DMS153 treated with DMSO at 0.1 percent for 48 hours (cell line): ENCODE data around the gene HBEGF.

Source experiments
- DNase-seq: peaks from one replicate; lab custom pipeline; 2025; ENCODE audit not compliant: unreplicated experiment; lab: John Stamatoyannopoulos, UW

Gene HBEGF, protein sequence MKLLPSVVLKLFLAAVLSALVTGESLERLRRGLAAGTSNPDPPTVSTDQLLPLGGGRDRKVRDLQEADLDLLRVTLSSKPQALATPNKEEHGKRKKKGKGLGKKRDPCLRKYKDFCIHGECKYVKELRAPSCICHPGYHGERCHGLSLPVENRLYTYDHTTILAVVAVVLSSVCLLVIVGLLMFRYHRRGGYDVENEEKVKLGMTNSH

GRCh38 chr5:140346348-140347221 is at the start of gene HBEGF:
HBEGF (minus strand) TSS chr5:140346603; CDS start chr5:140346328, 275 bp downstream.
- DNase-seq: no peak

DNA sequence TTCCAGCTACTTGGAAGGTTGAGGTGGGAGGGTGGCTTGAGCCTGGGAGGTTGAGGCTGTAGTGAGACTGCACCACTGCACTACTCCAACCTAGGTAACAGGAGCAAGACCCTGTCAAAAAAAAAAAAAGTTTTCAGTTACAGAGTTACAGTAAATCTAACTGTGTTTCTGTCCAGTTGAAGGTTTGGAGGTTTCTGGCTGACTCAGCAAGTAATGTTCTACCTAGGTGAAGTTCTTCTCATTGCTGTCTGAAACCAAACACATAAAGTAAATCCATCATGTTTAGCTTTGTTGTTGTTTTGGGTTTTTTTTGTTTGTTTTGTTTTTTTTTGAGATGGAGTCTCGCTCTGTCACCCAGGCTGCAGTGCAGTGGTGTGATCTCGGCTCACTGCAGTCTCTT is 47.3 kb upstream of the HBEGF start:
- no peak for DNase-seq

- DNase-seq: no peak
These were observed 45.3 kb upstream of the HBEGF start for GRCh38 chr5:140391732-140392131.

GRCh38 chr5:140391312-140391711 is 44.9 kb upstream of the HBEGF start:
- DNase-seq: no peak

DNA sequence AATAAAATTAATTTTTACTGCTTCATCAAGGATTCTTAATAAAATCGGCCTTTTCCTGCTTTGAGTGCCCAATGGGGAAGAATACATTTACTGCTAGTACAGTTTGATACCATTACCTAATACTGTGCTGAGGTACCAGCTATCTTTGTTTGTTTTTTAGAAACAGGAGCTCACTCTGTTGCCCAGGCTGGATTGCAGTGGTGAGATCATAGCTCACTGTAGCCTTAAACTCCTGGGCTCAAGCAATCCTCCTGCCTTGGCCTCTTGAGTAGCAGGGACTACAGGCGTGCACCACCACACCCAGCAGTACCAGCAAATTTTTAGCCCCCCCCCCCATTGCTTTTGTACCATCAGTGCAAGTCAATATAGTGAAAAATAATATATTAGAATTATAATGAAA is 41.6 kb upstream of the HBEGF start:
- no peak for DNase-seq

- DNase-seq: no peak
These were observed 36.9 kb upstream of the HBEGF start for GRCh38 chr5:140383300-140383699.

DNA sequence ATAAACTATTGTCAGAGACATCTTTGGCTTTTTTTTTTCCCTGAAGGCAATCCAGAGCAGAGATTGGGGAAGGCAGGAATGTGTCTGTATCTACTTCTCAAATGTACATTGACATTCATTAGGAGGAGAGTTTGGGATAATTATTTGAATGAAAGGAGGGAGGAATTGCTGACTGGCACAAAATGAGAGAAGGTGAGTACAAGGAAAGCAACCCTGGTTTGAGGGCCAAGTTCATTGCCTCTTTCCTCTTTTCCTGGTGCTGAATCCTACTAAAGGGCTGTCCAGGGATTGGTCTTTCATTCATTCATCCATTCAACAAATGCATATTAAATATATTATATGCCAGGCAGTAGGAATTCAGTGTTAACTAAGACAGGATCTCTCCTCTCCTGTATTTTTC is 36.5 kb upstream of the HBEGF start:
- DNase-seq: no peak

DNA sequence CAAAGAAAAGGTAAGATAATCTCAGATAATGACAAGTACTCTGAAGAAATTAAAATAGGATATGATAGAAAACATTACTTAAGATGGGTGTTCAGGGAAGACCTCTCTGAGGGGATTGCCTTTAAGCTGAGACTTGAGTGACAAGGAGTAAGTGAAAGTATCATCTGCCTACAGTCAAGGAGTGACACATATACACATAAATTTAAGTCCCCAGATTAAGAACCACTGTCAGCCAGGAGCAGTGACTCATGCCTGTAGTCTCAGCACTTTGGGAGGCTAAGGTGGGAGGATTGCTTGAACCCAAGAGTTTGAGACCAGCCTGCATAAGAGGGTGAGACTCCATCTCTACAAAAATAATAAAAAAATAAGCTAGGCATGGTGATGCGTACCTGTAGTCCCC is 35.6 kb upstream of the HBEGF start:
- no peak for DNase-seq

DNA sequence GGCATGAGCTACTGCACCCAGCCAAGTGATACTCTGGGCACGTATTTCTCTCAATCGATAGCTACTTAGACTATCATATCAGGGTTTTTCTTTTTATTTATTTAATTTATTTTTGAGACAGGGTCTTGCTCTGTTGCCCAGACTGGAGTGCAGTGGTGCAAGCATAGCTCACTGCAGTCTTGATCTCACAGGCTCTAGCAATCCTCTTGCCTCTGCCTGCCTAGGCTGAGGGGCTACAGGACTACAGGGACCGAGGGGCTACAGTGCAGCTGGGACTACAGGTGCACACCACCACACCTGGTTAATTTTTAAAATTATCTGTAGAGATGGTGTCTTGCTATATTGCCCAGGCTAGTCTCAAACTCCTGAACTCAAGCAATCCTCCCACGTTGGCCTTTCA is 34.9 kb upstream of the HBEGF start:
- no peak for DNase-seq

DNA sequence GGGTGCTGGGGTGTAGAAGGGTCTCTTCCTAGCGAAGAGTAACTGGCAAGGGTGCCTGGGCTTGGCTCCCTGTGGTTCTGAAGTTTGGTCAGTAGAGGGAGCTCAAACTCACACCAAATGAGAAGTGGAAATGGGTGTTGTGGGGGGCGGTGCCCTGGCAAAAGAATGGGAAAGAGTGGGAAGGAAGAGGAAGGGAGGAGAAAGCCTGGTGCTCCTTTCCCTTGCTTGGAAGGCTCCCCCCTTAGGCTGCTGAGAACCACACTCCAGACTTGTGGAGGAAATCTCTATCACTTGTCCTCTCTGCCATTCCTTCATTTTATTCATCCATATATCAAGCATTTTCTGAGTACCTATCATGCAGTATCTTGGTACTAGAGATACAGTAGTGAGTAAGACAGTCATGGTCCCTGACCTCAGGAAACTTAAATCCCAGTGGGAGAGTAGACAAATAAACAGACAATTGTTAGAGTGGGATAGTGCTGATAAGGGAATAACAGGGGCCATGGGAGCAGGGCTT is 26.6 kb upstream of the HBEGF start:
- DNase-seq: no peak

GRCh38 chr5:140371356-140372151 is 25.2 kb upstream of the HBEGF start:
- DNase-seq: no peak

DNA sequence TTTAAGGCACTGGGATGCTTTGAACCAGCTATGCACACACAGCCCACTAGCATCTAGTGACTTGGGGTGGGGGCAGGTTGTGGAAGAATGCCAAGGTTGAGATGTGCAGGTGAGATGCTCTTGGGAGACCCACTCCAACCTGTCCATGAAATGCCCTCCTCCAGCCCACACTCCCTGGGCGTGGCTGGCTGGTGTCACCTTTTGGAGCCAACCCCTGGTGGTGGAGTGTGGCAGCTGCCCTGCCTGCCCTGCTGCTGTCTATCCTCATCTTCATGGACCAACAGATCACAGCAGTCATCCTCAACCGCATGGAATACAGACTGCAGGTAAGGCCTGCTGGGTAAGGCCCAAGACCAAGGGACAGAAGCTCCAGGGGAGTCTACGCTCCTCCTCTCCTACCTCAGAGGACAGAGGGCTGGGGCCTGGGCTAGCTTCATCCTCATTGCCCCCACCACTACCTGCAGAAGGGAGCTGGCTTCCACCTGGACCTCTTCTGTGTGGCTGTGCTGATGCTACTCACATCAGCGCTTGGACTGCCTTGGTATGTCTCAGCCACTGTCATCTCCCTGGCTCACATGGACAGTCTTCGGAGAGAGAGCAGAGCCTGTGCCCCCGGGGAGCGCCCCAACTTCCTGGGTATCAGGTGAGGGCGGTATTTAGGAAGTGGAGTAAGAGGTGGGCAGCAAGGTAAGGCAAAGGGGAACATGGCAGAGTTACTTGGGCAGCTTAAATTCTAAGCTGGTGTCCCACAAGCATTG is 21.0 kb upstream of the HBEGF start:
- no peak for DNase-seq

GRCh38 chr5:140366589-140367255 is 20.3 kb upstream of the HBEGF start:
- DNase-seq: no peak

- DNase-seq: no peak
These were observed 19.5 kb upstream of the HBEGF start for GRCh38 chr5:140365941-140366340.

DNA sequence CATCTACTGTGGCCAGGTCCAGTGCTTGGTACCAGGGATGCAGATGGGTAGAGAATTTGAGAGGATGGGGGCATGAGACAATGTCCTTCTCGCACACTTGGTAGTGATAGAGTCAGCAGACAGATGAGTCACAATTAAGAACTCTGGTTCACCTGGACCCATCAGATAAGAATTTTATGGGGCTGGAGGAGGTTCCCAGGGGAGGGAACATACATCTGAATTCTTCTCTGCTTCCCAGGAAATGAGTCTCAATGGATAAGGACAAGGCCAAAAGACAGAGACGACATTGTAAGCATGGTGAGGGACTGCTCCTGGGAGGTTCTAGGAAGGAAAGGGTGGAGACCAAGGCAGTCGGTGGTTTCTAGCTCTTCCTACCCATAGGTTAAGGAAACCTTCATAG is 18.9 kb upstream of the HBEGF start:
- no peak for DNase-seq

DNA sequence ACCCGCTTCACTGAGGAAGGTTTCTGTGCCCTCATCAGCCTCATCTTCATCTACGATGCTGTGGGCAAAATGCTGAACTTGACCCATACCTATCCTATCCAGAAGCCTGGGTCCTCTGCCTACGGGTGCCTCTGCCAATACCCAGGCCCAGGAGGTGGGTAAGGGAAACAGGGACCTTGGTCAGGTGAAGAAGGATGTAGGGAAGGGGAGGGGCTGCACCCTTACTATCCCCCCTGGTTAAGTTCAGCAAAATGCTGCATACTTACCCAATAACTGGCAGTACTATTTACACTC is 18.0 kb upstream of the HBEGF start:
- no peak for DNase-seq

GRCh38 chr5:140363631-140364471 is 17.4 kb upstream of the HBEGF start:
- DNase-seq: no peak

- DNase-seq: peak; percentile 14
These were observed 16.6 kb upstream of the HBEGF start for GRCh38 chr5:140362875-140363630.

GRCh38 chr5:140362311-140362710 is 15.9 kb upstream of the HBEGF start:
- DNase-seq: no peak
